HCT116 (cell line): ENCODE data around the gene CACNA1E. TPM values are rescaled to one million over a fixed set of nuclear protein-coding genes. Genes with fewer than 3 reads are reported as not detected.

Experiments
- ATAC-seq: fragments of 200-7000 bp; cut with Tn5 transposase; 2 replicates; pipeline ENCODE4 v1.9.1; 2020; ENCODE audit warnings: mild to moderate bottlenecking, moderate library complexity
- BruUV-seq: library from RNA; stranded (reverse); fragments of 400-500 nt; replicated peaks from 2 replicates; lab custom pipeline; 2021; lab: Mats Ljungman, UMichigan
- CTCF ChIA-PET: fragments of 300-600 bp; sonication (Branson Sonifier 250); formaldehyde crosslinking; loops from one replicate; lab custom pipeline; 2021; ENCODE audit warnings: antibody characterized with exemption; lab: Charles Lee
- POLR2A ChIA-PET: fragments of 300-600, 350-600 bp; sonication (Branson Sonifier 250); formaldehyde crosslinking; loops from one replicate; lab custom pipeline; 2021; ENCODE audit warnings: antibody characterized with exemption; lab: Charles Lee
- RAD21 ChIA-PET, 2 experiments: fragments of 300-600 bp; sonication (Branson Sonifier 250); formaldehyde crosslinking; loops; one replicate each; lab custom pipeline; 2023; ENCODE audit warnings: low total read pairs in 2 of 2; ENCODE audit not compliant: uncharacterized antibody in 2 of 2, unreplicated experiment in 2 of 2, low non-redundant PET in 1 of 2; lab: Charles Lee
- DNase-seq: peaks from one replicate; pipeline ENCODE4 v3.0.0-alpha.2; 2010; ENCODE audit warnings: low read depth, low spot score
- H2AFZ ChIP-seq: fragments of 200-600 bp; shearing (Covaris generic), sonication (generic); 2 replicates; pipeline ENCODE4 v1.6.1; 2017; ENCODE audit warnings: low read depth, mixed run types, mixed read lengths, antibody characterized with exemption, low read length; ENCODE audit not compliant: poor library complexity, severe bottlenecking
- H3K27ac ChIP-seq: 2 replicates; pipeline ENCODE4 v1.5.1; 2012; ENCODE audit warnings: low read depth, low read length
- H3K27me3 ChIP-seq: fragments of 200-600 bp; sonication (generic); 2 replicates; pipeline ENCODE4 v1.6.1; 2016; ENCODE audit warnings: mixed run types, low read length, mixed read lengths; ENCODE audit not compliant: insufficient read depth
- H3K36me3 ChIP-seq, 2 experiments: fragments of 200-500 bp in 1 of 2; fragments of 200-600 bp in 1 of 2; sonication (Bioruptor generic) in 1 of 2; sonication (generic) in 1 of 2; 2 replicates each; pipeline versions ENCODE4 v1.5.1 to v1.6.1; 2014 to 2016; ENCODE audit warnings: low read length in 2 of 2, inconsistent platforms in 1 of 2, mixed read lengths in 1 of 2, mixed run types in 1 of 2; ENCODE audit not compliant: insufficient read depth in 2 of 2, control insufficient read depth in 1 of 2
- H3K4me1 ChIP-seq, 2 experiments: fragments of 200-600 bp in 1 of 2; sonication (generic) in 1 of 2; 2 replicates each; pipeline versions ENCODE4 v1.5.1 to v1.6.1; 2012 to 2017; ENCODE audit warnings: low read length in 2 of 2, inconsistent platforms in 1 of 2, mild to moderate bottlenecking in 1 of 2, mixed read lengths in 1 of 2, mixed run types in 1 of 2, moderate library complexity in 1 of 2; ENCODE audit not compliant: insufficient read depth in 2 of 2, control insufficient read depth in 1 of 2
- H3K4me2 ChIP-seq: fragments of 200-600 bp; sonication (generic); 2 replicates; pipeline ENCODE4 v1.6.1; 2017; ENCODE audit warnings: mixed run types, low read length, mixed read lengths
- H3K4me3 ChIP-seq, 2 experiments: fragments of 200-600 bp in 1 of 2; sonication (generic) in 1 of 2; replicated peaks in 1 of 2; 2 replicates each; pipeline ENCODE4 v1.5.1; 2011 to 2016; ENCODE audit warnings: low read length in 2 of 2, control low read depth in 1 of 2, low read depth in 1 of 2, mild to moderate bottlenecking in 1 of 2, mixed read lengths in 1 of 2, mixed run types in 1 of 2
- H3K79me2 ChIP-seq: fragments of 200-600 bp; sonication (generic); 2 replicates; pipeline ENCODE4 v1.6.1; 2017; ENCODE audit warnings: mild to moderate bottlenecking, mixed run types, low read length, moderate library complexity, mixed read lengths; ENCODE audit not compliant: insufficient read depth
- H3K9ac ChIP-seq: fragments of 200-600 bp; sonication (generic); 2 replicates; pipeline ENCODE4 v1.6.1; 2016; ENCODE audit warnings: low read length, mixed read lengths
- H3K9me2 ChIP-seq: fragments of 200-600 bp; sonication (generic), shearing (Covaris generic); 2 replicates; pipeline ENCODE4 v1.6.1; 2017; ENCODE audit warnings: mixed run types, mild to moderate bottlenecking, moderate library complexity; ENCODE audit not compliant: insufficient read depth
- H3K9me3 ChIP-seq, 2 experiments: fragments of 200-500 bp in 1 of 2; fragments of 200-600 bp in 1 of 2; sonication (Bioruptor generic) in 1 of 2; sonication (generic) in 1 of 2; 2 replicates each; pipeline ENCODE4 v1.6.1; 2014 to 2017; ENCODE audit warnings: low read length in 2 of 2, mixed read lengths in 2 of 2, inconsistent platforms in 1 of 2, low read depth in 1 of 2, mild to moderate bottlenecking in 1 of 2, mixed run types in 1 of 2, moderate library complexity in 1 of 2; ENCODE audit not compliant: control insufficient read depth in 1 of 2, insufficient read depth in 1 of 2
- H4K20me1 ChIP-seq: fragments of 200-600 bp; sonication (generic), shearing (Covaris generic); 2 replicates; pipeline ENCODE4 v1.6.1; 2017; ENCODE audit warnings: mixed run types, mild to moderate bottlenecking, moderate library complexity; ENCODE audit not compliant: insufficient read depth
- CBX3 ChIP-seq: IDR thresholded peaks from 2 replicates; pipeline ENCODE4 v1.6.1; 2012; ENCODE audit warnings: low read depth
- CEBPB ChIP-seq: IDR thresholded peaks from 2 replicates; pipeline ENCODE4 v1.6.1; 2012; ENCODE audit warnings: low read depth
- EGR1 ChIP-seq: IDR thresholded peaks from 2 replicates; pipeline ENCODE4 v1.6.1; 2012; ENCODE audit warnings: low read depth
- EZH2 ChIP-seq: fragments of 200-600 bp; sonication (generic); IDR thresholded peaks from 2 replicates; pipeline ENCODE4 v1.6.1; 2017; ENCODE audit warnings: antibody characterized with exemption, mixed run types
- EZH2phosphoT487 ChIP-seq: fragments of 200-600 bp; IDR thresholded peaks from 2 replicates; pipeline ENCODE4 v1.6.1; 2018; ENCODE audit warnings: antibody characterized with exemption, borderline replicate concordance
- FOSL1 ChIP-seq: IDR thresholded peaks from 2 replicates; pipeline ENCODE4 v1.6.1; 2012; ENCODE audit warnings: low read depth
- POLR2A ChIP-seq: IDR thresholded peaks from 2 replicates; pipeline ENCODE4 v1.7.0; 2011; ENCODE audit warnings: borderline replicate concordance; ENCODE audit not compliant: insufficient read depth, insufficient read length; ENCODE audit errors: extremely low read depth
- POLR2AphosphoS5 ChIP-seq: IDR thresholded peaks from 2 replicates; pipeline ENCODE4 v1.6.1; 2011; ENCODE audit warnings: mild to moderate bottlenecking, low read depth, low read length, moderate library complexity
- RAD21 ChIP-seq: IDR thresholded peaks from 2 replicates; pipeline ENCODE4 v1.6.1; 2012; ENCODE audit warnings: low read depth, mild to moderate bottlenecking
- SIN3A ChIP-seq: IDR thresholded peaks from 2 replicates; pipeline ENCODE4 v1.6.1; 2012; ENCODE audit warnings: low read depth
- SP1 ChIP-seq: IDR thresholded peaks from 2 replicates; pipeline ENCODE4 v1.6.1; 2012; ENCODE audit warnings: low read depth
- SRF ChIP-seq: IDR thresholded peaks from 2 replicates; pipeline ENCODE4 v1.6.1; 2012; ENCODE audit warnings: low read depth
- TCF7L2 ChIP-seq: IDR thresholded peaks from 2 replicates; pipeline ENCODE4 v1.7.0; 2011; ENCODE audit warnings: borderline replicate concordance, inconsistent platforms; ENCODE audit not compliant: insufficient read depth, insufficient read length; ENCODE audit errors: extremely low read depth
- ZFX ChIP-seq: fragments of 450-650 bp; IDR thresholded peaks from 2 replicates; pipeline ENCODE4 v1.6.1; 2017
- intact Hi-C: fragments of 100-400 bp; cut with micrococcal nuclease; formaldehyde crosslinking; loops from 2 replicates; pipeline ENCODE4 v1.10.0; 2022
- total RNA-seq: library from RNA; stranded (reverse); gene quantifications from one replicate; pipeline ENCODE4 v1.2.1, GENCODE V29; 2021; ENCODE audit not compliant: unreplicated experiment
- TF ChIP-seq, protein P1 (sequence below): IDR thresholded peaks from 2 replicates; pipeline ENCODE4 v1.6.1; 2011; ENCODE audit warnings: mild to moderate bottlenecking, low read length, moderate library complexity; ENCODE audit not compliant: insufficient replicate concordance; ENCODE audit errors: extremely low read depth
- TF ChIP-seq, protein P2 (sequence below): IDR thresholded peaks from 2 replicates; pipeline ENCODE4 v1.6.1; 2012
- TF ChIP-seq, protein P3 (sequence below): IDR thresholded peaks from 2 replicates; pipeline ENCODE4 v1.6.1; 2012
- TF ChIP-seq, protein P4 (sequence below), 3 experiments: fragments of 200-600 bp in 1 of 3; sonication (generic) in 1 of 3; IDR thresholded peaks in 2 of 3; conservative IDR thresholded peaks in 1 of 3; 2 replicates each; pipeline ENCODE4 v1.5.1; 2012 to 2017; ENCODE audit warnings: low read depth in 2 of 3, low read length in 2 of 3, antibody characterized with exemption in 1 of 3, borderline replicate concordance in 1 of 3, control low read depth in 1 of 3, mild to moderate bottlenecking in 1 of 3, mixed read lengths in 1 of 3, mixed run types in 1 of 3, moderate library complexity in 1 of 3; ENCODE audit not compliant: insufficient read depth in 1 of 3

CACNA1E gene
- total RNA-seq, 1 experiment from 2014 or later = 0.02 TPM

DNA sequence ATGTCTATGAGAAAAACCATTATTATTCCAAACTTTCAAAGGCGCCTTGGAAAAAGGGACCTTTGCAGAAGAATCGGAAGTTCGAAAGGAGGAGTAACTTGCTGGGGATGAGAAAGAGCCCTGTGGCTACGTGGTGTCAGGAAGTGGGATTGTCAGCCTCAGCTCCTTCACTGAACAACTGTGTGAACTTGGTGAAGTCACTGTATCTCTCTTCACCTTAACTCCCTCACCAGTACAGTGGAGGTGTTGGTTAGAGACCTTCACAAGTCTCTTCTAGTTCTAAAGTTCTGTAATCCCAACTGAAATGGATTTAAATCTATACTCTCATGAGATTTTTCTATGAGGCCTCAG lies 285.6 kb downstream of the CACNA1E start:
- CTCF ChIA-PET = no interaction called here
- Histone ChIP-seq H3K27me3 (peaks cover 38% of the 10 kb centered on the region), H3K9me2 (no peaks in the 10 kb centered on the region)
- intact Hi-C loops = no loop called here
- BruUV-seq = no TSS peak
- no peak for ATAC-seq
- no peak for TF ChIP-seq SIN3A
- TF ChIP-seq, all 23 proteins: peak for 0
- Histone ChIP-seq H3K4me1 (no peaks in the 10 kb centered on the region), H3K79me2 (no peaks in the 10 kb centered on the region), H3K27ac (no peak overlapping the region), H3K9me3 (no peaks in the 10 kb centered on the region), H3K4me3 (no peak overlapping the region), H2AFZ (no peak overlapping the region), H3K36me3 (no peaks in the 10 kb centered on the region), H3K4me2 (no peak overlapping the region), H3K9ac (no peak overlapping the region), H4K20me1 (no peaks in the 10 kb centered on the region)
- ChIA-PET POLR2A (no interaction called here), RAD21 (no interaction called here)
- no peak for DNase-seq

DNA sequence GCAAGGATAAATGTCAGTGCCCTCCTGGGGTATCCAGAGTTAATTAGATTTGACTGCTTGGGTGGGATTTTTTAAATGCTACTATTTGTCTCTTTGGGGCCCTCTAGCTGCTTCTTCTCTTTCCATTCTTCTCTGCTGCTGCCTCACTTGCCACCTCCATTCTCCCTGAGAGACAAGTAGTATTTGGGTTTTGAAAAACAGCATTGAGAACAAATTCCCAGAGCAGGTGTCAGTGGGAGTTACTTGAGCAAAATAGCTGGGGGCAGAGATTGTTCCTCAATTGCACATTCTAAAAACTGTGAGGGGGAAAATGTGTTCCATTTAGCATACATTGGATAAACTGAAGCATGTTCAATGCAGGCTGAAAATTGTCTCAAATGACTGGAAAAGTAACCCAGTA lies 286.5 kb downstream of the CACNA1E start:
- ChIA-PET RAD21 (no interaction called here), CTCF (no interaction called here), POLR2A (no interaction called here)
- Histone ChIP-seq H3K4me3 (no peak overlapping the region), H3K9me3 (no peaks in the 10 kb centered on the region), H3K9me2 (no peaks in the 10 kb centered on the region), H3K36me3 (no peaks in the 10 kb centered on the region), H3K27ac (no peak overlapping the region), H3K27me3 (peaks cover 33% of the 10 kb centered on the region), H3K4me1 (no peaks in the 10 kb centered on the region), H3K9ac (no peak overlapping the region), H3K79me2 (no peaks in the 10 kb centered on the region), H3K4me2 (no peak overlapping the region), H4K20me1 (no peaks in the 10 kb centered on the region), H2AFZ (no peak overlapping the region)
- no TSS peak for BruUV-seq
- no peak for TF ChIP-seq POLR2AphosphoS5
- no peak for TF ChIP-seq EZH2phosphoT487
- TF ChIP-seq, protein P1, sequence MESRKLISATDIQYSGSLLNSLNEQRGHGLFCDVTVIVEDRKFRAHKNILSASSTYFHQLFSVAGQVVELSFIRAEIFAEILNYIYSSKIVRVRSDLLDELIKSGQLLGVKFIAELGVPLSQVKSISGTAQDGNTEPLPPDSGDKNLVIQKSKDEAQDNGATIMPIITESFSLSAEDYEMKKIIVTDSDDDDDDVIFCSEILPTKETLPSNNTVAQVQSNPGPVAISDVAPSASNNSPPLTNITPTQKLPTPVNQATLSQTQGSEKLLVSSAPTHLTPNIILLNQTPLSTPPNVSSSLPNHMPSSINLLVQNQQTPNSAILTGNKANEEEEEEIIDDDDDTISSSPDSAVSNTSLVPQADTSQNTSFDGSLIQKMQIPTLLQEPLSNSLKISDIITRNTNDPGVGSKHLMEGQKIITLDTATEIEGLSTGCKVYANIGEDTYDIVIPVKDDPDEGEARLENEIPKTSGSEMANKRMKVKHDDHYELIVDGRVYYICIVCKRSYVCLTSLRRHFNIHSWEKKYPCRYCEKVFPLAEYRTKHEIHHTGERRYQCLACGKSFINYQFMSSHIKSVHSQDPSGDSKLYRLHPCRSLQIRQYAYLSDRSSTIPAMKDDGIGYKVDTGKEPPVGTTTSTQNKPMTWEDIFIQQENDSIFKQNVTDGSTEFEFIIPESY = no peak
- TF ChIP-seq TCF7L2 = no peak
- no peak for TF ChIP-seq SIN3A
- no peak for TF ChIP-seq POLR2A
- TF ChIP-seq, protein P2, sequence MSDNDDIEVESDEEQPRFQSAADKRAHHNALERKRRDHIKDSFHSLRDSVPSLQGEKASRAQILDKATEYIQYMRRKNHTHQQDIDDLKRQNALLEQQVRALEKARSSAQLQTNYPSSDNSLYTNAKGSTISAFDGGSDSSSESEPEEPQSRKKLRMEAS = no peak
- TF ChIP-seq FOSL1 = no peak
- TF ChIP-seq CEBPB = no peak
- no peak for TF ChIP-seq SRF
- TF ChIP-seq RAD21 = no peak
- no peak for TF ChIP-seq ZFX
- no peak for TF ChIP-seq EZH2
- TF ChIP-seq, protein P3, sequence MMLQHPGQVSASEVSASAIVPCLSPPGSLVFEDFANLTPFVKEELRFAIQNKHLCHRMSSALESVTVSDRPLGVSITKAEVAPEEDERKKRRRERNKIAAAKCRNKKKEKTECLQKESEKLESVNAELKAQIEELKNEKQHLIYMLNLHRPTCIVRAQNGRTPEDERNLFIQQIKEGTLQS = no peak
- TF ChIP-seq, protein P4, sequence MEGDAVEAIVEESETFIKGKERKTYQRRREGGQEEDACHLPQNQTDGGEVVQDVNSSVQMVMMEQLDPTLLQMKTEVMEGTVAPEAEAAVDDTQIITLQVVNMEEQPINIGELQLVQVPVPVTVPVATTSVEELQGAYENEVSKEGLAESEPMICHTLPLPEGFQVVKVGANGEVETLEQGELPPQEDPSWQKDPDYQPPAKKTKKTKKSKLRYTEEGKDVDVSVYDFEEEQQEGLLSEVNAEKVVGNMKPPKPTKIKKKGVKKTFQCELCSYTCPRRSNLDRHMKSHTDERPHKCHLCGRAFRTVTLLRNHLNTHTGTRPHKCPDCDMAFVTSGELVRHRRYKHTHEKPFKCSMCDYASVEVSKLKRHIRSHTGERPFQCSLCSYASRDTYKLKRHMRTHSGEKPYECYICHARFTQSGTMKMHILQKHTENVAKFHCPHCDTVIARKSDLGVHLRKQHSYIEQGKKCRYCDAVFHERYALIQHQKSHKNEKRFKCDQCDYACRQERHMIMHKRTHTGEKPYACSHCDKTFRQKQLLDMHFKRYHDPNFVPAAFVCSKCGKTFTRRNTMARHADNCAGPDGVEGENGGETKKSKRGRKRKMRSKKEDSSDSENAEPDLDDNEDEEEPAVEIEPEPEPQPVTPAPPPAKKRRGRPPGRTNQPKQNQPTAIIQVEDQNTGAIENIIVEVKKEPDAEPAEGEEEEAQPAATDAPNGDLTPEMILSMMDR (IDR thresholded peaks at IDR 0.05 in 2 of 3, conservative IDR thresholded peaks at IDR 0.05 in 1 of 3; ENCODE audit: borderline replicate concordance in 1 of 3, insufficient read depth in 1 of 3, low read depth in 2 of 3, low read length in 2 of 3) = no peak
- TF ChIP-seq SP1 = no peak
- no peak for TF ChIP-seq CBX3
- no peak for TF ChIP-seq EGR1
- intact Hi-C loops = no loop called here
- ATAC-seq = no peak
- DNase-seq = no peak
